22Rv1 (cell line): ENCODE data around the gene KRT9.

Experiments
- H3K27ac ChIP-seq: fragments of 450-650 bp; 2 replicates; pipeline ENCODE4 v1.5.1; 2017
- CTCF ChIP-seq: fragments of 450-650 bp; IDR thresholded peaks from 2 replicates; pipeline ENCODE4 v1.5.1; 2017; ENCODE audit warnings: mild to moderate bottlenecking
- ZFX ChIP-seq: fragments of 450-650 bp; IDR thresholded peaks from 2 replicates; pipeline ENCODE4 v1.6.1; 2017; ENCODE audit warnings: antibody characterized with exemption, borderline replicate concordance

The KRT9 gene

DNA sequence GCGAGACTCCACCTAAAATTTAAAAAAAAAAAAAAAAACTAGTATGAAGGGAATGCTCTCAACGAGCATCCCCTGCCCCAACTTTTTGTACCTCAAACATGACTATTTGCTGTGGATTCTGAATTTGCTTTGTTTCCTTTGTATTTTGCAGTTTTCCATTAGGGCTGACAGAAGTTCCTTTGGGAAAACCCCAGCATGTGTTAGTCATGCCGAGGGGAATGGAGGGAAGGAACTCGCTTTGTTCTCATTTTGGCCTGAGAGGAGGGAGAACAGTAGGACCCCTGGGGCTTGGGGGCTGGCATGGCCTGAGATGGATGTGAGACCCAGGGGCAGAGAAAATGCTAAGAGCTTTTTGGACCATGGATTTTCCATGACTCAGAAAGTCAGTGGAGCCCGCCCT, 20.5 kb downstream of the KRT9 start:
- no peak overlapping the region for H3K27ac ChIP-seq
- TF ChIP-seq CTCF (no peak), ZFX (no peak)

DNA sequence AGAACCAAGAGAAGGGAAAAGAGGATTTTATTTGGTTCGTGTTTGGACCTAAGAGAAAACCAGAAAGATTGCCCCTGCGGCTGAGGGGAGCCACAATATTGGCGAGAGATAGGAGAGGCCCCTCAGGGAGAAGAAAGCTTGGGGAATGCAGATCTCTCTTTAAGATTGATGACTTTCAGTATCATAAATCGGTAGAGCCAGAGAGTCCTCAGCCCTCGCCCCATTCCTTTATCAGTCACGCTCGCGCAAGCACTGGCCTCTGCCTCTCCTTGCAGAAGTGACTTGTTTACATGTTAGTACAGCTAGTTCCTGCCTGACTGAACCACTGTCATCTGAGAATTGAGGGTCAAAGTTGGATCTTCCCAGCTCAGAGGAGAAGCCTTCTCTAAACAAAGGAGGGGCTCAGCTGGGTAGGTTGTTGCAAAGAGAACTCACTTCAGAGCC, 22.2 kb downstream of the KRT9 start:
- TF ChIP-seq CTCF (no peak; the same call in 1 of the 2 replicates), ZFX (no peak)
- no peak overlapping the region for H3K27ac ChIP-seq

DNA sequence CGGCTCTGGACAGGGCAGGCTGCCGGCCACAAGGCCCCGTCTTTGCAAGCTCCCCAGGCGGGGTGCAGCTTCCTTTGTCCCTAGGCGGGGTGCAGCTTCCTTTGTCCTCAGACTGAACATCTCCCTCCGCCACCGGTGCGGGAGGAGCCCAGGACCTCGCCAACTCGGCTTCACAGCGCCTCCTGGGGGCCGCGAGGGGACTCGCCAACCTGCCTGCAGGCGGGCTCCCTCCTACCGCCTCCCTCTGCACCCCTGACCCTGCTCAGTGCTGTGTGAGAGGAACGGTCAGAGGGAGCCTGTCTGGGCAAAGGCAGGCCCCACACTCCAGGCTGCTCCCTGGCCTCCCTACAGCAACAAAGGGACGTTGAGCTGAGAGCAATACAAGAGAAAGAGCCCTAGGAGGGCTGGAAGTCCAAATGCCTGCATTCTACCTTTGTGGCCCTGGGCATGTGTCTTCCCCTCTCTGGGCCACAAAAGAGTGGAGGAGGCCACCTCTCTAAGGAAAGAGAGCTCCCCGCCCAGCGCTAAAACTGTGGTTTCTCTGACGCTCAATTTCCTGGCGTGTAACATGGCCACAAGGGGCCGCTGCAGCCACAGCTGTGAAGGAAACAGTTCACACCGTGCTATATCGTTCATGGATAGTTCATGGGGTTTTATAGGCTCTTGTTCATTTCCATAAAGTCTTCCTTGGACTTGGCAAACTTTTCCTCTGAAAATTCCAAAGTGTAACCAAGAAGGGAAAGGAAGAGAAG, 22.8 kb downstream of the KRT9 start:
- peak overlapping the region; percentile 55 for H3K27ac ChIP-seq
- TF ChIP-seq CTCF (peak; percentile 98), ZFX (no peak)

GRCh38 chr17:41547921-41548843, 23.7 kb downstream of the KRT9 start:
- TF ChIP-seq ZFX = no peak
- TF ChIP-seq CTCF = no peak
- H3K27ac ChIP-seq = peak overlapping the region; percentile 55

- H3K27ac ChIP-seq = no peak overlapping the region
Measured at GRCh38 chr17:41547378-41547841, 24.4 kb downstream of the KRT9 start.

GRCh38 chr17:41546819-41547218, 25.0 kb downstream of the KRT9 start:
- H3K27ac ChIP-seq = no peak overlapping the region
- TF ChIP-seq CTCF = no peak
- TF ChIP-seq ZFX = no peak

More at GRCh38 chr17:41547378-41547841, 24.4 kb downstream of the KRT9 start:
- no peak for TF ChIP-seq ZFX
- no peak for TF ChIP-seq CTCF
